Measurements from ENCODE around the gene TMPRSS9. TPM values are rescaled to one million over a fixed set of nuclear protein-coding genes. Genes with fewer than 3 reads are reported as not detected.

TMPRSS9 gene
- total RNA-seq, 1 donor from 2014 or later = not detected

GRCh38 chr19:2438178-2438577 is 78.1 kb downstream of the TMPRSS9 start:
- Mint-ChIP-seq H3K4me1 (ENCODE audit: low read depth) (no peaks in the 10 kb centered on the region), H3K36me3 (ENCODE audit: insufficient read depth) (peaks cover 5% of the 10 kb centered on the region), H3K4me3 (ENCODE audit: low read depth) (no peak overlapping the region), H3K27me3 (no peaks in the 10 kb centered on the region), H3K9me3 (ENCODE audit: low read depth) (no peaks in the 10 kb centered on the region), H3K27ac (no peak overlapping the region)
- DNase-seq (ENCODE audit: low spot score, unreplicated experiment) = no peak
- TF ChIP-seq CTCF (IDR thresholded peaks at IDR 0.05; ENCODE audit: unreplicated experiment) = no peak

GRCh38 chr19:2440515-2440914 is 80.5 kb downstream of the TMPRSS9 start:
- no peak for TF ChIP-seq CTCF (IDR thresholded peaks at IDR 0.05; ENCODE audit: unreplicated experiment)
- Mint-ChIP-seq H3K27ac (no peak overlapping the region), H3K27me3 (no peaks in the 10 kb centered on the region), H3K4me1 (ENCODE audit: low read depth) (no peaks in the 10 kb centered on the region), H3K4me3 (ENCODE audit: low read depth) (no peak overlapping the region), H3K36me3 (ENCODE audit: insufficient read depth) (peaks cover 2% of the 10 kb centered on the region), H3K9me3 (ENCODE audit: low read depth) (no peaks in the 10 kb centered on the region)
- DNase-seq (ENCODE audit: low spot score, unreplicated experiment) = no peak

- TF ChIP-seq CTCF (IDR thresholded peaks at IDR 0.05; ENCODE audit: unreplicated experiment) = no peak
- peaks cover 2% of the 10 kb centered on the region for H3K36me3 Mint-ChIP-seq (ENCODE audit: insufficient read depth)
- no peaks in the 10 kb centered on the region for H3K27me3 Mint-ChIP-seq
- no peaks in the 10 kb centered on the region for H3K9me3 Mint-ChIP-seq (ENCODE audit: low read depth)
- no peaks in the 10 kb centered on the region for H3K4me1 Mint-ChIP-seq (ENCODE audit: low read depth)
- no peak for DNase-seq (ENCODE audit: low spot score, unreplicated experiment)
- no peak overlapping the region for H3K27ac Mint-ChIP-seq
- no peak overlapping the region for H3K4me3 Mint-ChIP-seq (ENCODE audit: low read depth)
Observed at GRCh38 chr19:2441096-2441752, 81.2 kb downstream of the TMPRSS9 start.

GRCh38 chr19:2443116-2443784 is 83.2 kb downstream of the TMPRSS9 start:
- Mint-ChIP-seq H3K27ac (no peak overlapping the region), H3K4me1 (ENCODE audit: low read depth) (no peaks in the 10 kb centered on the region), H3K9me3 (ENCODE audit: low read depth) (no peaks in the 10 kb centered on the region), H3K36me3 (ENCODE audit: insufficient read depth) (peaks cover 2% of the 10 kb centered on the region), H3K4me3 (ENCODE audit: low read depth) (no peak overlapping the region), H3K27me3 (no peaks in the 10 kb centered on the region)
- DNase-seq (ENCODE audit: low spot score, unreplicated experiment) = no peak
- no peak for TF ChIP-seq CTCF (IDR thresholded peaks at IDR 0.05; ENCODE audit: unreplicated experiment)

GRCh38 chr19:2443785-2444182 is 83.7 kb downstream of the TMPRSS9 start:
- Mint-ChIP-seq H3K36me3 (ENCODE audit: insufficient read depth) (peaks cover 2% of the 10 kb centered on the region), H3K4me1 (ENCODE audit: low read depth) (no peaks in the 10 kb centered on the region), H3K27me3 (no peaks in the 10 kb centered on the region), H3K27ac (no peak overlapping the region), H3K9me3 (ENCODE audit: low read depth) (no peaks in the 10 kb centered on the region), H3K4me3 (ENCODE audit: low read depth) (no peak overlapping the region)
- no peak for TF ChIP-seq CTCF (IDR thresholded peaks at IDR 0.05; ENCODE audit: unreplicated experiment)
- no peak for DNase-seq (ENCODE audit: low spot score, unreplicated experiment)
